ENCODE measurements around the gene CFAP100.

GRCh38 chr3:126365351-126366277, 29.1 kb upstream of the CFAP100 start:
- peak in 1 of 2 donors; percentile 4 for TF ChIP-seq CTCF (conservative IDR thresholded peaks at IDR 0.05 in 1 of 2, IDR thresholded peaks at IDR 0.05 in 1 of 2; ENCODE audit: extremely low read depth in 1 of 2, insufficient read depth in 1 of 2, low read depth in 1 of 2, low read length in 2 of 2)
- no peak for TF ChIP-seq EZH2 (IDR thresholded peaks at IDR 0.05; ENCODE audit: borderline replicate concordance, low read length)
